HG03575 (cell line): ENCODE measurements around the gene CHADL.

Experiments
- ATAC-seq: cut with Tn5 transposase; IDR thresholded peaks from one replicate; pipeline ENCODE4 v1.9.1; 2021; ENCODE audit not compliant: unreplicated experiment, insufficient number of reproducible peaks, low FRiP score; ENCODE audit errors: extremely low read depth

The CHADL gene, protein sequence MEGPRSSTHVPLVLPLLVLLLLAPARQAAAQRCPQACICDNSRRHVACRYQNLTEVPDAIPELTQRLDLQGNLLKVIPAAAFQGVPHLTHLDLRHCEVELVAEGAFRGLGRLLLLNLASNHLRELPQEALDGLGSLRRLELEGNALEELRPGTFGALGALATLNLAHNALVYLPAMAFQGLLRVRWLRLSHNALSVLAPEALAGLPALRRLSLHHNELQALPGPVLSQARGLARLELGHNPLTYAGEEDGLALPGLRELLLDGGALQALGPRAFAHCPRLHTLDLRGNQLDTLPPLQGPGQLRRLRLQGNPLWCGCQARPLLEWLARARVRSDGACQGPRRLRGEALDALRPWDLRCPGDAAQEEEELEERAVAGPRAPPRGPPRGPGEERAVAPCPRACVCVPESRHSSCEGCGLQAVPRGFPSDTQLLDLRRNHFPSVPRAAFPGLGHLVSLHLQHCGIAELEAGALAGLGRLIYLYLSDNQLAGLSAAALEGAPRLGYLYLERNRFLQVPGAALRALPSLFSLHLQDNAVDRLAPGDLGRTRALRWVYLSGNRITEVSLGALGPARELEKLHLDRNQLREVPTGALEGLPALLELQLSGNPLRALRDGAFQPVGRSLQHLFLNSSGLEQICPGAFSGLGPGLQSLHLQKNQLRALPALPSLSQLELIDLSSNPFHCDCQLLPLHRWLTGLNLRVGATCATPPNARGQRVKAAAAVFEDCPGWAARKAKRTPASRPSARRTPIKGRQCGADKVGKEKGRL

DNA sequence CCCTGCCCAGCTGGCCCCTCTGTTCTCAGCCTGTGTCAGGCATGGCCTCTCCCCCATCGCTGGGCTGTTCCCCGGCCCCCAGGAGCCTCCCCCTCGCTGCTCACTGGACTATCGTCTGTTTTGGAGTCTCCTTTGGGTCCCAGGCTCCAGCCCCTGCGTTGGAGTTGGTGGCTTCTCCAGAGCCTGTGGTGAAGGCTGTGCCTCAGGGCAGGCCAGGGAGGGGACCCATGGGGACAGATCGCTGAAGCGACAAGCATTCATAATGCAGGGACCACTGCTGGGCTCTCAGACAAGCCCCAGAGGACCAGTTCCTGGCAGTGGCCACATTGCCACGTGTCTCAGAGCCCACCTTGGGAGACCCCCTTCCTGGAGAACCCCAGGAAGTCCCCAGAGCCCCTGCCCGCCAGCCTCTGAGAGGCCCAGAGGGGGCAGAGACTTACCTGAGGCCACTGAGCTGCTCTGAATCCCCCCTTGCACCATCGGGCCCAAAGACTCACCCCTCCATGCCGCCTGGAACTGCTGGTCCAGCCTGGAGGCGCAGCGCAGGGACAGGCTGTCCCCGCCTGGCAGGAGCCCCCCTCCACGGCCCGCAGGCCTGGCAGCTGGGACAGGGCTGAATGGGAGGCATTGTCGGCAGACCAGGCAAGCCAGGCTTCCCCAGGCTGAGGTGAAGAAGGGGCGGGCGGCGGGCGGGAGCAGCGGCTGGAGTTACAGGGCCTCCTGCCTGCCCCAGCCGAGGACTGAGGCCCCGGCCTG, at the start of gene CHADL:
CHADL (minus strand) TSS at position 555 of the 756 bp plus-strand sequence; CDS start at position 505, 50 bp downstream.
- ATAC-seq = no peak

DNA sequence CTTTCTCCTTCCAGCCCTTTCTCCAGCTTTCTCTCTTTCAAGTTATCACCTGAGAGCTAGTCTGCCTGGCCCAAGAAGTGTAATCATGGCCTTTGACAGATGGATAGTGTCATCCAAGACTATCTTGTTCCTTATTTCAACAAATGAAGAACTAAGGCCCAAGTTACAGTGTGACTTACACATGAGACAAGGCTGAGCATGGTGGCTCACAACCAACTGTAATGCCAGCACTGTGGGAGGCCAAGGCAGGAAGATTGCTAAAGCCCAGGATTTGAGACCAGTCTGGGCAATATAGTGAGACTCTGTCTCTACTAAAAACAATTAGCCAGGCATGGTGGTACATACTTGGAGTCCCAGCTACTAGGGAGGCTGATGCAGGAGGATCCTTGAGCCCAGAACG, 48.9 kb upstream of the CHADL start:
- ATAC-seq = no peak

DNA sequence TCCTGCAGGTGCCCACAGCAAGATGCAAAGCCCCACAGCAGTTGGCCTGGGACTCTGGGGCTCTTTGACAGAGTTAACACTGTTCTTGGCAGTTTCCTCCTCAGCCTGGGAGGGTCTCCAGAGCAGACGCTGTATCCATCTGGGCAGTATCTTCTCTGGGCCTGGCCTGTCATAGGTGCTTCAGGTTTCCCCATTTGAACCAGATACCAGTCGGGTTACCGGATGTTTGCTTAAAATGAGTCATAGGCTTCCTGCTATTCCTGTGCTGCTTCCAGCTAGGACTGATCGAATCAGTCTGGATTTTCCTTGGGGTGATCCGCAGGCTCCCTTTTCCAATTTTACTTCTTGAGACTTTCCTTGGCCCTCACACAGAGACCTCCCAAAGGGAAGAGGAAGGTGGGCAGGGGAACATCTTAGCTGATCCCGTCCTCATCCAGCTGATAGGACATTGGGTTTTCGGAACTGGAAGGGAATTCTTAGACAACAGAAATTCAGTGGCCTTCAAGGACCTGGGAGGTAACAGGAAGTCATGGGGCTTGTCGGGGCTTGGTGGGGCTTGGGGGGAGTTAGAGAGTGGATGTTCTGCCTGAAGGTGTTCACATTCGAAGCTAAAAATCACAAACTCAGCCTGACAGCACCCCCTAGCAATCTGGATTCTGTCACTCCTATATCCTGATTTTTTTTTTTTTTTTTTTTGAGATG, 47.7 kb upstream of the CHADL start:
- ATAC-seq = no peak

DNA sequence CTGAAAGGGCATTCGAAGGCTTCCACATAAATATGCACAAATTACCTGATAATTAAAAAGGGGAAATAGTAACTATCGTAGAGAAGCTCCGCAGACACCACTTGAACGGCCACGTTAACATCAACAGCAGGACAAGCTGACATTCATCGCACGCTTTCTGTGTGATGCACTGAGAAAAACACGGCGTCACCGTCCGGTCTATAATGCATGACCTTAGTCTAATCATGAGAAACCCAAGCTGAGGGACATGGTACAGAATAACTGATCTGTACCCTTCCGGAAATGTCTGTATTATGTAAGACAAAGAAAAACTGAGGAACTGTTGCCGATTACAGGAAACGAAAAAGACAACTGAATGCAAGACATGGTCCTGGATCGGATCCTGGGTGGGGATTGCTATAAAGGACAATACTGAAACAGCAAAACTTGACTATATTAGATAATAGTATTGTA, 45.9 kb upstream of the CHADL start:
- ATAC-seq = peak; percentile 26

DNA sequence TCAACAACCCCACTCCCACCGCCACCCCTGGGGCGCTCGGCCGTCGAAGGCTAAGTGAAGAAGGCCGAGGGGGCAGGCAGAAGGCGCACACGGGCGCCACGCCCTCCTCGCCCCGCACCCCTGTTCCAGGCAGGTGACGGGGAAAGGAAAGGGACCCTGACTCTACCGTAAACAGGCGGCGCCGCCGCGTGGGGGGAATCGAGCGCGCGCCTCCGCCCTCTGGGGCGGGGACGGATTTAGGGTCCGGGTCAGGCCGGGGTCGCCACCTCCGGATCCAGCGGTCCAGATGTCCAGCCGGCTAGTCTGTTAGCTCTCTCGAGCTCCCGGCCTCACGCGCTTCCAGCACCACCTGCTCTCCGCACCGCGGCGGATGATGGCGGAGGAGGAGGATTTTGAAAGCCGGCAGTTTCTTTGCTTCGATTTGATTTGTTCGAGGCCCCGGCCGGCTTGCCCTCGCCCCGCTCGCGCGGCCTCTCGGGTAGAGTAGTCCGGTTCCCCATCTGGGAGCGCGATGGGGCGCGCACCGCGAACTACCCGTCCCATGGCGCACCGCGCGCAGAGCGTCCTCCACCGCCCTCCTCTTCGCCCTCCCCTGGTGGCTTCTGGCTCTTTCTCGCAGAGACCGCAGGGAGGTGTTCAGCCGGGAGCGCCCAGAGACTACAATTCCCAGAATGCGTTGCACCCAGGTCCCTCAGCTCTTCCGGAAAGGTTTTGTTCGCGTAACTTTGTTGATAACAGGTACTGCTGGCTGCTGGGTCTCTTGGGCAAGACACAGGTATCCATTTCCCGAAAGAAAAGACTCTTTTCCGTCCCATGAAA, 45.3 kb upstream of the CHADL start, which contains the start of gene RANGAP1:
RANGAP1 (minus strand) TSS at position 368 of the 819 bp plus-strand sequence. CDS start 5,143 bp downstream, outside the sequence.
- peak; percentile 56 for ATAC-seq

DNA sequence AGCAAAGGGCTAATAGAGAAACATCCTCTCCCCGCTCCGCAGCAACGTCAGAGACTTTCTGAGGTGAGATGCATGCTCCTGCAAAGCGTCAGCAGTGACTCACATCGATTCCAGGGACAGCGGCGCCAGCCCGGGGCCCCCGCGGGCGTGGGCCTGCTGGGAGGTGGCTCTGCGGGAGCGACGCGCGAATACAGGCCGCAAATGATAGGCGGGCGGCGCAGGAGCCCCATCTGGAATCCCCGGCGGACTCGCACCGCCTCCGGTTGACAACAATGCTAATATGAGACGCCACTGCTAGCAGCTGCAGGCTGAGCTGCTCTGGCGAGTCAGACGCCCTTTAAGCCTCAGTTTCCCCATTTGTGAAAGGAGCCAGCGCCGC, 44.7 kb upstream of the CHADL start:
- no peak for ATAC-seq

DNA sequence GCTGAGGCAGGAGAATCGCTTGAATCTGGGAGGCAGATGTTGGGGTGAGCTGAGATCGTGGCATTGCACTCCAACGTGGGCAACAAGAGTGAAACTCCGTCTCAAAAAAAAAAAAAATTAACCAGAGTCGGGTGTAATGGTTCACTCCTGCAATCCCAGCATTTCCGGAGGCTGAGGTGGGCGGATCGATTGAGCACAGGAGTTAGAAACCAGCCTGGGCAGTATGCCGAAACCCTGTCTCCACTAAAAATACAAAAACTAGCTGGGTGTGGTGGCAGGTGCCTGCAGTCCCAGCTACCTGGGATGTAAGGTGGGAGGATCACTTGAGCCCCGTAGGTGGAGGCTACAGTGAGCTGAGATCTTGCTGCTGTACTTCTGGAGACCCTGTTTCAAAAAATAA, 43.7 kb upstream of the CHADL start:
- no peak for ATAC-seq

DNA sequence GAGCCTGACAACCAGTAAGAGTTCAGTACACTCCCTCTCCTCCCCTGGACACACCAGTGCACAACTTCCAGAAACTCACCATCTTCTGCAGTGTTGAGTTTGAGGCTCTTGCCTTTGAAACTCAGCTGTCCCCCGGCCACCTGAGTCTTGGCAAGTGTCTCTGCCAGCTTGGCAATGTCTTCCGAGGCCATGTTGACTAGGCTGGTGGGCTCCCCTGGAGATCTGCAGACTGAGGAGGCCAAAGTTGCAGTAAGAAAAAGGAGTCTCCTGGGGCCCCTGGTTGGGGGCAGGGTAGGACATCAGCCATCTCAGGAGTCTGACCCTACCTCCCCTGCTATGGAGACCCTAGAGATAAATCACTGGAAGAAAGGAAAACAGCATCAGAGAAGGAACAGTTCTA, 40.1 kb upstream of the CHADL start:
- no peak for ATAC-seq

DNA sequence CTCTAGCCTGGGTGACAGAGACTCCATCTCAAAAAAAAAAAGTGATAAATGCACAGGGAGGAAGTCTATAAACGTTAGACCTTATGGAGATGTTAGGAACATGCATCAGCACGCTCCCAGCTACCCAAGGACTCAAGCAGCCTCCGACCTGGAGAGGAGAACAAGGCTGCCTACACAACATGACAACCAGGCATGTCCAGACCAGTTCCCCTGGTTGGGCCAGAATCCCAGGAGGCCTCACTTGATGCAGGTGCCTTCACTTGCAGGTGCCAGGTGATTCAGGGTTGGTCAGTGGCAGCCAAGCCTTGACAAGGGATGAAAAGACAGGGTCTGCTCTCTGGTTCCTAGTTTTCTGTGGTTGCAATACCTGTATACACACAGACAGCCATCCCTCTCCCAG, 39.3 kb upstream of the CHADL start:
- ATAC-seq = no peak

DNA sequence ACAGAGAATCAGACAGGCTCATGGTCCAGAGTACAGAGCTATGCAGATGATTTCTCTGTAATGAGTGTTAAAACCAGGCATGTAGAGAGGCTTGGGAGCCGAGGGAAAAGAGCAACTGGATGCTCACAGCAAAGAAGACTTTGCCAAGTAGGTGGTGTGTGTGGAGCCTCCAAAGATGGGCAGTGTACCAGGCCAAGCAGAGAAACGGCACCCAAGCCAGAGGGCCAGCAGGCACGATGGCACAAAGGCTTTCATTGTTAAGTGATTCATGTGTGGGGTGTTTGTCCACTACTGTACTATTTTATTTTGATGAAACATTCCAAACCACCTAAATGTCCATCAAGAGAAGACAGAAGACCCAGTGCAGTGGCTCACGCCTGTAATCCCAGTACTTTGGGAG, 34.1 kb upstream of the CHADL start:
- no peak for ATAC-seq

DNA sequence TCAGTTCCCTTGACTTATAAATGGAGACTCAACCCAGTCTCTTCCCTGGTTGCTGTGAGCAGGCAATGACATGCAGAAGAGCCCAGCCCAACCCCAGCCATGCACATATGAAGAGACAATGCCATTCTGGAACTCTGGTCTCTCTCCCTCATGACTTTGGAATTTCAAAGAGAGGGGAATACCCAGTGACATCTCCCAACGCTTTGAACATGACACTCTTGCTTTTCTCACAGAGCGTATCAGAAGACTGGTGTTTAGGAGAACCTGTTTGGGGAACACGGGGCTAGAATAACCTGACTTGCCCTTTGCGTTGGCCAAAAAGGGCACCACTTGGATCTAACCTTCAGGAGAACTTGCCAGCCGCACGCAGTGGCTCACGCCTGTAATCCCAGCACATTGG, 32.4 kb upstream of the CHADL start:
- no peak for ATAC-seq

DNA sequence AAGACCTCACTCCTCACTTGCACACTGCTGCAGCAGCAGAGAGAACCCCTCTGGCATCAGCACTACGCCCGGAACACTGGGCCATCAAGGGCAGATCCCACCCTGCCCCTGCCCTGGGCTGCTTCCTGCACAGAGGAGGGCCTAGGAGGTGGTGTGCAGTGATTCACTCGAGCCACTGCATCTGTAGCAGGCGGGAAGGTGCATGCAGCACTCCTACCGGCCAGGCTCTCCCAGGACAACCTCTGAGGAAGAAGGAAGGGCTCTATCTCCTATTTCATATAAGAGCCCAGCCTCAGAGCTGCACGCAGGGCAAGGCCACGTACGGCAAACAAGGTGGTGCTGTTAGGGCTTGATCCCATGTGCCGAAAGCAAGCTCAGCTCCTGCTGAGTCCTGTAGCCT, 31.1 kb upstream of the CHADL start:
- no peak for ATAC-seq

DNA sequence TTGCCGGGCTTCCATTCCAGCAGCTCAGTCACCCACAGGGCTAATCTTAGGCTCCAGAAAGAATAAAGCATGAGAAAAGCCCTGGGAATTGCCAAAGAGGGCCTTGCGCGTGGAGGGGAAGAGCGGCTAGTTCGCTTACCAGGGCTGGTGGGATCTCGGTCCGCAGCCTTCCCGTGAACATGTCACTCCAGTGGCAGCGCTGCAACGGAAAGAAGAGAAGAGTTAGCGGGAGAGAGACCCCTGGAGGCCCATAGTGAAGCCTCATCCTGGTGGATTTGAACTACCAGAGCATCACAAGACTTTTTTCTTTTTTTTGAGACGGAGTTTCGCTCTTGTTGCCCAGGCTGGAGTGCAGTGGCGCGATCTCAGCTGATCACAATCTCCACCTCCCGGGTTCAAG, 27.2 kb upstream of the CHADL start:
- no peak for ATAC-seq

DNA sequence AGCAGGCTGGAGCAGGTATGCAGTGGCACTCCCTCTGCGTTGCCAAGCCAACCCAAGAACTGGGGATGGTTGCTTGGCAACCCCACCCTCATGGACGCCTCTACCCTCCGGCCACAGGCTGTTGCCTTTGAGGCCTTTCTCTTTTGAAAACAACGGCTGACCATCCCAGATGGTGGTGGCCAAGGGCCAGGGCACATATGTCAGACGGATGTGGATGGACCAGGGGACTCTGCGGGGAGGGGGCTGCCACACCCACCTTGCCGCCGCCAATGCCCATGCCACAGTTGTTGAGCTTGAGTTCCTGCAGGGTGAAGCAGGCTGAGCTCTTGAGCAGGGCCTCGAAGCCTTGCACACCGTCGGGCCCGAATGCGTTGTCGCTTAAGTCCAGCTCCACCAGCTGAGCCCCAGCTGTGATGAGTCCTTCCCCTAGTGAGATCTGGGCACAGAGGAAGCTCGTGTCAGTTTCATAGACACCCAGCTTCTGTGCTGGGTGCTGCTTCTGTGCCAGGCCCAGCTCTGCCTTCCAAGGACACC, 23.7 kb upstream of the CHADL start:
- no peak for ATAC-seq

DNA sequence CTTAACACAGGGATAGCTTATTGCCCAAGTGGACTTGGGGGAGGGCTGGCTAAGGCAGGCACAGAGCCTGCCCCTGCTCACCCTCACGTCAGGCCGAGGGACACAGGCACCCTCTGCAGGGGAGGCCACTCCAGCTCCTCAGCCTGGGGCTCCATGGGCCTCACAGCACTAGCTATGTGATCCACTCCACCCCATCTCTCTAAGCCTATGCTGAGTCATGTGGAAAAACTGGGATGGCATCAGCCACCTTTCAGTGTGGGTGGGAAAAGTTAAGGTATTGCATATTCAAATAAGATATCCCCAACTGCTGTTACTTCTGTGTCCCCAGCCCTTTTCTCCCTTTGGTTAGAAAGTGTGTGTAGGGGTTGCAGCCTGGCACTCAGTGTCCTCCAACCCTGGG, 23.0 kb upstream of the CHADL start:
- no peak for ATAC-seq

DNA sequence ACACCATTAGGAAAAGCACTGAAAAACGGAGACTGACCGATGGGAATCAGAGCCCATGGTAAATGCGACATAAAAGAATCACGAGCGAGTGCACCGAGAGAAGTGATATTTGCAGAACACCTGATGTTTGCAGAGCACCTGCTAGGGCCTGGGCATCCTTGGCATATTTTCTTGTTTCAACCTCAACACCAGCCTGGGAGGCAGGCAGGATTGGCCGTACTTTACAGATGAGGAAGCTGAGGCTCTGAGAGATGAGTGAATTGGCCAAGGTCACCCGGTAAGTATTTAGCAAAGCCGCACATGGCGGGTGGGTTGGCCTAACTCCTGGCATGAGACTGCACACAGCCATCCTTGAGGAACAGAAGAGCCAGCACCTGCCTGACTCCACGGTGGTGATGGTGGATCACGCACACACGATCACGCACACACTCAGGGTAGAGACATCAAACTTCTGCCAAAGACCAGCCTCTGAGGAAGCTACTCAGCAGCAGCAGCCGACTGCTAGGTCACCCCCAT, 21.6 kb upstream of the CHADL start:
- ATAC-seq = no peak

DNA sequence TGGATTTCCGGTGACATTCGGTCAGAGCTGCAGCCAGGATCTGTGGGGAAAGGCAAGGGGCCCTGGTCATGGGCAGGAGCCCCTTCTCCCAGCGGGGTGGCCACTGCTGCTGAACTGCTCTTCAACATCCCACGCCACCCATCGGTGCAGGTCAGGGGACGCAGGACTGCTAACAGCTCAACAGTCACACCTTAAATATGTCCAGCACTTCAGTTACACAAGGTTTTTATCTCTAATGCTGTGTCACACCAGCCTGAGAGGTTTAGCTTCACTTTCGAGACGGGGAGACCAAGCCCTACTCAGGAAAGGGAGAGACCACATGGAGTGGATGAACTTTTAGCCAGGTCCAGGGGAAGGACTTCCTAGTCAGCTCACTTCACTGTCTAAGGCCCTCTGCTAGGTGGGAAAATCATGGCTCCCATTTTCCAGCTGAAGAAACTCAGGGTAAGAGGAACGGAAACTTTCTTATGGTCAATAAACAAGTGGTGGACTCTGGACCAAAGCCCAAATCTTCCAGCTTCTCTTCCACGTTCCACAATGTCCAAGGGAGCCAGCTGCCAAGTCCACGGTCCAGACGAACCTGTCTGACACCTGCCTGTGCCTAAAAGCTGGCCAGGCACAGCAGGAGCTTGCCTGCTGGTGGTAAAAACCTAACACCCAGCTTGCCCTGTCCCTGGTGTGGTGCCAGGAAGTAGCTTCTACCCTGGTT, 21.0 kb upstream of the CHADL start:
- no peak for ATAC-seq
